HepG2 (cell line): ENCODE results near the gene P4HA1. TPM values are rescaled to one million over a fixed set of nuclear protein-coding genes. Genes with fewer than 3 reads are reported as not detected.
"Not testable (repeated sequence)": the region's sequence is repeated elsewhere in the genome, so short reads cannot be mapped to it uniquely, and the experiment has no call there.

Source experiments
- ATAC-seq: fragments of 200-7000 bp; cut with Tn5 transposase; 3 replicates; pipeline ENCODE4 v1.9.1; 2020; ENCODE audit warnings: mild to moderate bottlenecking, moderate library complexity
- BruUV-seq: library from RNA; stranded (reverse); fragments of 400-500 nt; replicated peaks from 2 replicates; lab custom pipeline; 2021; lab: Mats Ljungman, UMichigan
- CTCF ChIA-PET: fragments of 300-600 bp; formaldehyde crosslinking; extraction: SDS; loops from one replicate; lab custom pipeline; 2021; ENCODE audit warnings: low total read pairs, inconsistent platforms, low intra/inter-chr PET ratio; lab: Yijun Ruan, JAX
- POLR2A ChIA-PET: fragments of 350-600 bp; sonication (Branson Sonifier 250); formaldehyde crosslinking; loops from one replicate; lab custom pipeline; 2020; ENCODE audit warnings: antibody characterized with exemption, inconsistent platforms; lab: Yijun Ruan, JAX
- DNase-seq: peaks from one replicate; pipeline ENCODE4 v3.0.0-alpha.2; 2015; ENCODE audit warnings: low spot score
- FAIRE-seq: peaks from 3 replicates; lab custom pipeline; 2011; peaks lifted over from hg19 to GRCh38; lab: Jason Lieb, UNC
- H2AFZ ChIP-seq: one replicate; pipeline ENCODE4 v1.6.1; 2011; ENCODE audit warnings: low read length, inconsistent platforms
- H3K27ac ChIP-seq: fragments of 300-600 bp; 3 replicates; pipeline ENCODE4 v1.8.0; 2011; ENCODE audit warnings: mixed run types, mild to moderate bottlenecking, mixed read lengths, low read length, inconsistent platforms; ENCODE audit not compliant: insufficient read depth; ENCODE audit errors: extremely low read length
- H3K27me3 ChIP-seq, 2 experiments: fragments of 200-600 bp in 1 of 2; 2 replicates in 1 of 2; 3 replicates in 1 of 2; pipeline versions ENCODE4 v1.6.0 to v1.8.0; 2011; ENCODE audit warnings: low read length in 2 of 2, mild to moderate bottlenecking in 2 of 2, moderate library complexity in 2 of 2, inconsistent platforms in 1 of 2; ENCODE audit not compliant: insufficient read depth in 2 of 2, control insufficient read depth in 1 of 2
- H3K36me3 ChIP-seq, 2 experiments: fragments of 200-600 bp in 1 of 2; replicated peaks in 1 of 2; 2 replicates in 1 of 2; 3 replicates in 1 of 2; pipeline versions ENCODE4 v1.5.1 to v1.8.0; 2011; ENCODE audit warnings: low read length in 2 of 2, inconsistent platforms in 1 of 2; ENCODE audit not compliant: insufficient read depth in 2 of 2, control insufficient read depth in 1 of 2
- H3K4me1 ChIP-seq: 2 replicates; pipeline ENCODE4 v1.5.1; 2012; ENCODE audit warnings: low read length, inconsistent platforms; ENCODE audit not compliant: insufficient read depth
- H3K4me2 ChIP-seq: 2 replicates; pipeline ENCODE4 v1.6.0; 2011; ENCODE audit warnings: low read depth, low read length, inconsistent platforms
- H3K4me3 ChIP-seq, 3 experiments: fragments of 200-600 bp in 1 of 3; sonication (generic), shearing (Covaris generic) in 1 of 3; replicated peaks in 1 of 3; 2 replicates each; pipeline ENCODE4 v1.5.1; 2011 to 2016; ENCODE audit warnings: low read length in 3 of 3, inconsistent platforms in 2 of 3, low read depth in 2 of 3, mild to moderate bottlenecking in 2 of 3, control low read depth in 1 of 3, mixed read lengths in 1 of 3; ENCODE audit not compliant: insufficient read depth in 1 of 3
- H3K79me2 ChIP-seq: one replicate; pipeline ENCODE4 v1.6.1; 2011; ENCODE audit warnings: low read length, inconsistent platforms; ENCODE audit not compliant: insufficient read depth
- H3K9ac ChIP-seq: 2 replicates; pipeline ENCODE4 v1.6.0; 2011; ENCODE audit warnings: mild to moderate bottlenecking, low read depth, low read length, inconsistent platforms; ENCODE audit not compliant: insufficient read depth
- H3K9me3 ChIP-seq: 2 replicates; pipeline ENCODE4 v1.5.1; 2012; ENCODE audit warnings: mild to moderate bottlenecking, low read length
- H4K20me1 ChIP-seq: 2 replicates; pipeline ENCODE4 v1.6.0; 2011; ENCODE audit warnings: inconsistent platforms, mild to moderate bottlenecking, low read length, moderate library complexity; ENCODE audit not compliant: insufficient read depth
- AGO2 ChIP-seq: fragments of 200-400 bp; formaldehyde crosslinking; optimal IDR thresholded peaks from 2 replicates; pipeline ENCODE3; 2017; ENCODE audit warnings: mild to moderate bottlenecking, low read depth, low read length, moderate library complexity
- GRHL1 ChIP-seq: sonication (generic); formaldehyde crosslinking; conservative IDR thresholded peaks from 2 replicates; pipeline ENCODE4 v1.8.0; 2022; ENCODE audit warnings: missing genetic modification reagents
- NONO ChIP-seq, 2 experiments: fragments of 450-650 bp in 1 of 2; sonication (generic) in 1 of 2; formaldehyde crosslinking in 1 of 2; IDR thresholded peaks in 1 of 2; conservative IDR thresholded peaks in 1 of 2; 2 replicates each; pipeline versions ENCODE4 v1.6.1 to v1.8.0; 2017 to 2022; ENCODE audit warnings: mild to moderate bottlenecking in 1 of 2, missing genetic modification reagents in 1 of 2, moderate library complexity in 1 of 2
- ZNF121 ChIP-seq: sonication (generic); formaldehyde crosslinking; IDR thresholded peaks from 2 replicates; pipeline ENCODE4 v1.5.0; 2020; ENCODE audit warnings: mild to moderate bottlenecking, missing genetic modification reagents
- WGBS: methylation state at CpG from one replicate; pipeline ENCODE4 v1.1.6; 2017; ENCODE audit warnings: low lambda C conversion rate; 5-methylcytosine and 5-hydroxymethylcytosine counted together
- in situ Hi-C: cut with HindIII; loops from 2 replicates; pipeline ENCODE4 v1.10.0; 2017; ENCODE audit warnings: low pct_unique_long_range_greater_than_20kb; ENCODE audit not compliant: extremely low pct_ligation_motif_present
- intact Hi-C: fragments of 100-400 bp; cut with micrococcal nuclease; formaldehyde crosslinking; loops from one replicate; pipeline ENCODE4 v1.10.0; 2022; ENCODE audit not compliant: unreplicated experiment
- polyA plus RNA-seq, 8 experiments: library from polyadenylated mRNA; depleted of rRNA in 3 of 8; stranded (reverse) in 7 of 8; unstranded in 1 of 8; fragments of >200 nt; fragmentation: Illumina TruSeq in 4 of 8; extraction: Trizol in 4 of 8; gene quantifications; 2 replicates each; pipeline versions ENCODE4 v1.2.1 to v1.2.3, GENCODE V29; 2011 to 2016; ENCODE audit warnings: low read depth in 4 of 8, missing spikeins in 1 of 8, mixed read lengths in 1 of 8; ENCODE audit not compliant: insufficient read depth in 1 of 8
- total RNA-seq, 5 experiments: library from RNA; depleted of rRNA; stranded (reverse); fragments of >200 nt; fragmentation: Illumina TruSeq; extraction: Trizol; gene quantifications; 2 replicates each; pipeline ENCODE4 v1.2.3, GENCODE V29; 2016; ENCODE audit warnings: low read depth in 1 of 5

P4HA1 gene
- total and polyA plus RNA-seq, 2 of the 13 experiments (the other 11 are each of a cell fraction or from before 2014, with no cell fraction given), result 63.1 to 196 TPM

DNA sequence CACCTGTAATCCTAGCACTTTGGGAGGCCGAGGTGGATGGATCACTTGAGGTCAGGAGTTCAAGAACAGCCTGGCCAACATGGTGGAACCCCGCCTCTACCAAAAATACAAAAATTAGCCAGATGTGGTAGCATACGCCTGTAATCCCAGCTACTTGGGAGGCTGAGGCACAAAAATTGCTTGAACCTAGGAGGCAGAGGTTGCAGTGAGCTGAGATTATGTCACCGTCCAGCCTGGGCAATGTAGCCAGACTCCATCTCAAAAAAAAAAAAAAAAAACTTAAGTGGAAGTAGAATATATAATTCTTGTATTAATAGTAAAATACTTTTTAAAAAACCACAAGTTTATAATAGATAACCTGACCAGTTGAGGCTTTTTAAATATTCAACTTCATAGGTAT lies 112.0 kb downstream of the P4HA1 start:
- in situ Hi-C loops, result not testable (repeated sequence)

GRCh38 chr10:72981882-72982529 lies 114.7 kb downstream of the P4HA1 start:
- no peaks in the 10 kb centered on the region for H4K20me1 ChIP-seq
- peaks cover 7% of the 10 kb centered on the region; the same call in 1 of the 2 replicates for H3K4me1 ChIP-seq
- no peak overlapping the region for H3K4me2 ChIP-seq
- in situ Hi-C loops, result no loop called here
- intact Hi-C loops, result no loop called here
- FAIRE-seq (no peak), ATAC-seq (peak; percentile 64), DNase-seq (no peak)
- no peaks in the 10 kb centered on the region; a peak in 1 of 5 replicates for H3K27me3 ChIP-seq
- H3K27ac ChIP-seq, result no peak overlapping the region
- H3K9me3 ChIP-seq, result peaks cover 34% of the 10 kb centered on the region
- no peaks in the 10 kb centered on the region for H3K36me3 ChIP-seq
- no TSS peak for BruUV-seq
- no peak for TF ChIP-seq GRHL1 (CRISPR knock-in tag)
- TF ChIP-seq NONO (IDR thresholded peaks at IDR 0.05), result no peak
- peak; percentile 15; the same call in 1 of the 2 replicates for TF ChIP-seq NONO (CRISPR knock-in tag; conservative IDR thresholded peaks at IDR 0.05)
- peak; percentile 20 for TF ChIP-seq AGO2
- H3K9ac ChIP-seq, result no peak overlapping the region
- no peaks in the 10 kb centered on the region for H3K79me2 ChIP-seq
- WGBS, result 12% methylated on average over 2 of the region's 2 CpGs
- ChIA-PET POLR2A (interaction anchor here (1.5 kb wide), 1 partner anchor 27 kb away, joined by 5 read pairs; the partner anchor contains the start of gene PLA2G12B), CTCF (no interaction called here)
- H2AFZ ChIP-seq, result no peak overlapping the region
- no peak overlapping the region for H3K4me3 ChIP-seq

More for the DNA sequence above, 112.0 kb downstream of the P4HA1 start:
- H3K79me2 ChIP-seq, H3K36me3 ChIP-seq, H3K9me3 ChIP-seq, POLR2A ChIA-PET, intact Hi-C loops, DNase-seq, H4K20me1 ChIP-seq, H3K4me3 ChIP-seq, BruUV-seq, H3K9ac ChIP-seq, CTCF ChIA-PET, H3K4me2 ChIP-seq, ATAC-seq, H3K27me3 ChIP-seq, H3K27ac ChIP-seq, H3K4me1 ChIP-seq, FAIRE-seq, H2AFZ ChIP-seq: not testable (repeated sequence)
- TF ChIP-seq ZNF121 (CRISPR knock-in tag), result peak; percentile 60; the same call in 1 of the 2 replicates
- 88% methylated on average over 4 of the region's 4 CpGs for WGBS
